ENCODE measurements around the gene GATAD2A.
A peak's percentile ranks its signal among the peaks of the same experiment; 100 is the strongest.

The GATAD2A gene

GRCh38 chr19:19491321-19492025 is 86.0 kb downstream of the GATAD2A start:
- DNase-seq, result no peak

DNA sequence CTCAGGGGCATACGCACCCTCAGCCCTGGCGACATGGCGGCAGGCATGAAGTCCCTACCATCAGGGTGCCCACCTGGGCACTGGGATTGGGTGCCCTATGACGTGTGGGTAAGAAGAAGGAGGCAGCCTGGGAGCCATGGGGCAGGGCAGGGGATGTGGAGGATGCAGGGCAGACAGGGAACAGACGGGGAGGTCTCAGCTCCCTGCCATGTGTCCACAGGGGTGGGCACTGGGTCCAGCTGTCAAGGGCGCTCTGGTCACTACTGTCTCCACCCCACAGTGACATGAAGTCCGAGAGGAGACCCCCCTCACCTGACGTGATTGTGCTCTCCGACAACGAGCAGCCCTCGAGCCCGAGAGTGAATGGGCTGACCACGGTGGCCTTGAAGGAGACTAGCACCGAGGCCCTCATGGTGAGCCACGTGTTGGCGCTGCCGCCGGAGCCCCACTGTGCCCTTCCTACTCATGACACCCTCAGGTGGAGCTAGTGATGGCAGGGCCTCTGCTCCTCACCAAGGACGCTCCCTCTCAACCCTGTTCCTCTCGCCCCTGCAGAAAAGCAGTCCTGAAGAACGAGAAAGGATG is 86.6 kb downstream of the GATAD2A start:
- no peak for DNase-seq

DNA sequence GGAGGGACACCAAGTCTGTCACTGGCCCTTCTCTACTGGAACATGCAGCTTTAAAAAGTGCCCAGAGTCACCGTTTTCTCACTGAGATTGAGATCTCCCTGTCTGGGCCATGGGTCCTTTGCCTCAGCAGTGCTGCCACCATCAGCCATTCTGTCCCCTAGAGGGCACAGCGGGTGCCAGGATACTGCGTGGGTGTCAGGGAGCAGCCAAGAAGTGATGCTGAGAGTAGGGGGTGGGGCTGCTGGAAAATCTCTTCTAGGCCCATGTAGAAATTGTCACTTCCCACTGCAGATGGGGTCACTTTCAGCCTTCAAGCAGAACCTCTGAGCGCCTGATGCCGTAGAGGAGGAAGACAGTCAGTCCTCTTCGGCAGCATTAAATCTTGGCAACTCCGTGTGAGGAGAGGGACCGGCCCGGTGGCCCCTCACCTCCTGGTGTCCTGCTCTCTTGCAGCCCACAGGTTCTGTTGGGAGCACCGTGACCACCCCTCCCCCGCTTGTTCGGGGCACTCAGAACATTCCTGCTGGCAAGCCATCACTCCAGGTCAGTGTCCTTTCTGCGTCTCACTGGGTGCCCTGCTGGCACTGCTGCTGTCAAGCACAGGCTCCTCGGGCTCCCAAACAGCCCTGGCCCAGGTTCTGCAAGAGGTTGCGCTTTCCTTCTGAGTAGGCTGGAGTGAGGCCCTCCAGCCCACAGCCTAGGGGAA is 88.5 kb downstream of the GATAD2A start:
- peak in 1 of 2 donors; percentile 18 for DNase-seq

GRCh38 chr19:19495614-19496603 is 90.4 kb downstream of the GATAD2A start:
- no peak for DNase-seq

- DNase-seq, result no peak
Observed at GRCh38 chr19:19498255-19498991, 92.9 kb downstream of the GATAD2A start.

- no peak for DNase-seq
Observed at GRCh38 chr19:19499272-19499995, 94.0 kb downstream of the GATAD2A start.

DNA sequence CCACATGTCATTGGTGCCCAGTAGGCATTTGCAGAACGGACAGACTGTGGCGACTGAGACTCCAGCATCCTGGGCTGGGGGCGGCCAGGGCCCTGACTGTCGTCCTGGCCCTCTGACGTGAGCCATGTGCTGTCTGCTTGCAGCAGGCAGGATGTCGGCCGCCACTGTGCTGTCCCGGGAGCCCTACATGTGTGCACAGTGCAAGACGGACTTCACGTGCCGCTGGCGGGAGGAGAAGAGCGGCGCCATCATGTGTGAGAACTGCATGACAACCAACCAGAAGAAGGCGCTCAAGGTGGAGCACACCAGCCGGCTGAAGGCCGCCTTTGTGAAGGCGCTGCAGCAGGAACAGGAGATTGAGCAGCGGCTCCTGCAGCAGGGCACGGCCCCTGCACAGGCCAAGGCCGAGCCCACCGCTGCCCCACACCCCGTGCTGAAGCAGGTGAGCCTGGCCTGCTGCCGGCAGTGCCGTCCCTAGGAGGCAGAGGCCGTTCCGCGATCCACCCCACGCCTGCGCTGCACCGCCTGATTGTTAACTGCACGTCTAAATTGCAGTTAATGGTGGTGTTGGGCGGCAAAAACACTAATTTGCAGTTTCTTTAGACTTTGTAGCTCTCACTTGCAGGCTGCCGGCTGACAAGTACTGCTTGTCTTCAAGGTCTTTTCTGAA is 95.6 kb downstream of the GATAD2A start:
- no peak for DNase-seq

GRCh38 chr19:19501798-19502197 is 96.3 kb downstream of the GATAD2A start:
- DNase-seq, result no peak

DNA sequence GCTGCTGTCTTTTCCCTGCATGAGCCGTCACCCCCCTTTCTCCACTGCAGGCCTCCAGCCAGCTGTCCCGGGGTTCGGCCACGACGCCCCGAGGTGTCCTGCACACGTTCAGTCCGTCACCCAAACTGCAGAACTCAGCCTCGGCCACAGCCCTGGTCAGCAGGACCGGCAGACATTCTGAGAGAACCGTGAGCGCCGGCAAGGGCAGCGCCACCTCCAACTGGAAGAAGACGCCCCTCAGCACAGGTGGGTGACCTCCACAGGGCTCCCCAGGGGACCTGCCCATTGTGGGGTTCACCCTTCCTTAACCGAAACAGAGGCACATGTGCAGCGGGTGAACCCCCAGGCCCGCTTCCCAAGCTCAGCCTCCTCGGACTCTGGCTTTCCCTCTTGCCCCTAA is 96.8 kb downstream of the GATAD2A start:
- DNase-seq, result no peak

GRCh38 chr19:19502808-19503602 is 97.5 kb downstream of the GATAD2A start:
- DNase-seq, result no peak

DNA sequence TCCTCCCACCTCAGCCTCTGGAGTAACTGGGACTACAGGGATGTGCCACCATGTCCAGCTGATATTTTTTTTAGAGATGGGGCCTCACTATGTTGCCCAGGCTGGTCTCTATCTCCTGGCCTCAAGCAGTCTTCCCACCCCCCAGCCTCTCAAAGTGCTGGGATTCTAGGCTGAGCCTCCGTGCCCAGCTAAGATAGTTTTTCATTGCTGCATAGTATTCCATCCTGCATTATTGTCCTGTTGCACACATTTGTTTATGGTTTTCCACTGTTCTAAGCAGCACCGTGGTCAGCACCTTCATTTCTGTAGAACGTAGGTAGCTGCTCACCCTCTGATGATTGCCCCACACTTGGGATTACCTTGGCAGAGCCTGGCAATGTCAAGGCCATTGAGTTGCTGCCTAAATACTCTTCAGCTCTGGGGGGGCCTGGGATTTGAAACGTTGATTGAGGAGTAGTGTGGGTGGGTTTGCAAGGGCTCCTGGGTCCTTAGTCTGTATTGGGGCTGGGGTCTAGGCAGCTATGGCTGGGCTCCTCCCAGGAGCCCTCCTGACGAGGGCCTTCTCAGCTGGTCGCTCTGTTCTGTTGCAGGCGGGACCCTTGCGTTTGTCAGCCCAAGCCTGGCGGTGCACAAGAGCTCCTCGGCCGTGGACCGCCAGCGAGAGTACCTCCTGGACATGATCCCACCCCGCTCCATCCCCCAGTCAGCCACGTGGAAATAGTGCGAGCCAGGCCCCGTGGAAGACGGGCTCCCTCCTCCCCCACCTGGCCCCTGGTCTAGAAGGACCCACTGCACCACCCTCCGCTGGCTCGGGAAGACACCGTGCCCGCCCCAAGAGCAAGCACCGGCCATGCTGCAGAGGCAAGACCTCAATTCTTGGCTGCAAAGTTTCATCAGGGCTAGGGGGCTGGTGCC is 99.5 kb downstream of the GATAD2A start:
- DNase-seq, result no peak

- DNase-seq, result no peak
Observed at GRCh38 chr19:19505669-19506326, 100.3 kb downstream of the GATAD2A start.

DNA sequence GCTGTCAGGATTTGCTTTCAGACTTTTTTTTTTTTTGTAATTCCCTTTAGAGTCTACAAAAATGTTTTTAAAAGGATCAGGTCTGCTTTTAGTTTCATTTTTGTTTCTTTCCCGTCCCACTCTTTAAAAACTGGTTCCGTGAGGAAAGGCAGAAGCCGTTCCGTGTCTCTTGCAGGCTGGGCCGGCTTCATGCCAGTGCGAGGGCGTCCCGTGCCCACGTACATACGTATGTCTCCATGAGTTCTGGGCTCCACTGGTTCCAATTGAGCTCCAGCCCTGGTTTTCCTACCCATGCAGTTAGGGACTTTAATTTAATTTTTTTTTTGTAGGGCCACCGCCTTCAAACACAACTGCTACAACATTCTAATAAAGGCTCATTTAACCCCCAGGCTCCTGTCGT is 101.1 kb downstream of the GATAD2A start:
- DNase-seq, result no peak

DNA sequence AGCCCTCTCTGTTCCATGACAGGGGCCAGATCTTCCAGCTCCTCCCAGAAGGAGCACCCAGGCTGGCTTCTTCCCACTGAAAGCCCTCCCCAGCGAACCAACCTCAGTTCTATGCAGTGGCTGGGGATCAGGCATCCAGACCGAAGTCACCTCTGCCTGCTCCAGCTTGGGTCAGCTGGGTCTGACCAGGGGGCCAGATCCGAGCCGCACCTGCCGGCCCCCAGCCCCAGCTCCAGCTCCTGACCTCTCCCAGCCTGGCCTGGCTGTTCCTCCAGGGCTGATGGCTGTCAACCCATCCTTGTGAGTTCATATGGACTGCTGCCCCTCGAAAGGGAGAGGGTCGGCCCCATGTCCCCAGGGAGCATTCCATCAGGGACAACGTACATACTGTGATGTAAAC is 101.9 kb downstream of the GATAD2A start:
- no peak for DNase-seq

GRCh38 chr19:19508217-19508616 is 102.7 kb downstream of the GATAD2A start:
- no peak for DNase-seq

DNA sequence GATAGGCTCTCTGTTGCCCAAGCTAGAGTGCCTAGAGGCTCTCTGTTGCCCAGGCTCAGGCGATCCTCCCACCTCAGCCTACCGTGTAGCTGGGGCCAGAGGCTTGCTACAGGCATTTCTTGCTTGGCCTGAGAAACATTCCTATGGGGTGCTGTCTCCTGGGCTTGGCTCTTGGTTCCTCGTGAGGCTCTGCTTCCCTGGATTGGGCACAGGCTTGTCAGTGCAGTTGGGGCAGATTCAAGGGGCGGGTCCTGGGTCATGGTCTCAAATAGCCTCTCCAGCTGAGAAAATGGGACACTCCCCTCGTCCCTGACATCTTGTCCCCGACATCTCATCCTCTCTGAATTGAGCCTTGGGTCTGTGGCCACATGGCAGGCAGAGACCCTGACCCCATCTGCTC is 105.0 kb downstream of the GATAD2A start:
- no peak for DNase-seq

GRCh38 chr19:19513682-19514081 is 108.2 kb downstream of the GATAD2A start:
- DNase-seq, result no peak

GRCh38 chr19:19514215-19514657 is 108.8 kb downstream of the GATAD2A start:
- DNase-seq, result peak; percentile 53 to 62
